ENCODE data around the gene C17orf75. TPM values are rescaled to one million over a fixed set of nuclear protein-coding genes. Genes with fewer than 3 reads are reported as not detected.
"Not testable (repeated sequence)": the region's sequence is repeated elsewhere in the genome, so short reads cannot be mapped to it uniquely, and the experiment has no call there.

Gene C17orf75, protein sequence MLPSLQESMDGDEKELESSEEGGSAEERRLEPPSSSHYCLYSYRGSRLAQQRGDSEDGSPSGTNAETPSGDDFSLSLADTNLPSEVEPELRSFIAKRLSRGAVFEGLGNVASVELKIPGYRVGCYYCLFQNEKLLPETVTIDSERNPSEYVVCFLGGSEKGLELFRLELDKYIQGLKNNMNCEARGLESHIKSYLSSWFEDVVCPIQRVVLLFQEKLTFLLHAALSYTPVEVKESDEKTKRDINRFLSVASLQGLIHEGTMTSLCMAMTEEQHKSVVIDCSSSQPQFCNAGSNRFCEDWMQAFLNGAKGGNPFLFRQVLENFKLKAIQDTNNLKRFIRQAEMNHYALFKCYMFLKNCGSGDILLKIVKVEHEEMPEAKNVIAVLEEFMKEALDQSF
- 10 to 100 TPM in 1 of 4 donors, 1 to 10 TPM in 3; 9.1 to 11.6 (median 9.5) TPM for total RNA-seq

DNA sequence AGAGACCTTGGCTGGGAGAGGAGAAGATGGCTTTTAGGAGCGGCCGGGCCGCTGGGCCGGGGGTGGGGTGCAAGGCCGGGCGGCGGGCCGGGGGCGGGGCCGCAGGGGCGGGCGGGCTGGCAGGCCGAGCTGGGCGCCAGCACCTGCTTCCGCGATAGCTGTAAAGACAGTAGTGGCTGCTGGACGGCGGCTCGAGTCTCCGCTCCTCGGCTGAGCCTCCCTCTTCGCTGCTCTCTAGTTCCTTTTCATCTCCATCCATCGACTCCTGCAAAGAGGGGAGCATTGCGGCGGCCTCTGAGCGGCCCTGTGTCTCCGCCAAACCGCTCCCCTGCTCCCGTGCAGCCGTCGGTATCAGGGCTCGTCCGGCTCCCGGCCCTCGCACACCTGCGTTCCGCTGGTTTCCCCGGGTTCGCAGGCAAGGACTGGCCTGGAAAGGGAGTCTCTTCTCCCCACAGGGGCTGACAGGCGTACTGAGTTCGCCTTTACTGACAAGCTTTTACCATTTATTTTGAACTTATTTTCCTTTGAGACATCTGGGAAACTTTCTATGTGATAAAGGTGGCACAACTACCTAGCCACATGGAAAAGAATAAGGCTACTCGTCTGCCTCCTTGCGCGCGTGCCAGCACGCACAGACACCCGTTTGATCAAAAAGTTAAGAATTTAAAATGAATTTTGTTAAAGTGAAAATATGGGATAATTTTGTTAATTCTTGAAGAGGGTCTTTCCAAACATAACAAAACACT lies at the start of gene C17orf75:
TSS of gene C17orf75 (minus strand) at position 317 of the 746 bp plus-strand sequence. CDS start at position 283, 34 bp downstream.
- intact Hi-C loops (cut with DNase I): no loop called here
- peaks cover 14 to 29% (median 22%) of the 10 kb centered on the region in 4 donors for H3K36me3 ChIP-seq
- peak; percentile 95 for DNase-seq (ENCODE audit: extremely low spot score)
- no peaks in the 10 kb centered on the region for H3K27me3 ChIP-seq
- H3K9me3 ChIP-seq: no peaks in the 10 kb centered on the region
- H3K4me3 ChIP-seq: peak within 1 kb of the TSS; percentile 72 to 76 (median 72)
- H3K27ac ChIP-seq (replicated peaks in 1 of 4): peak within 1 kb of the TSS; percentile 75 to 85 (median 82)
- WGBS: 12% methylated on average over 8 of the region's 47 CpGs
- TF ChIP-seq EP300 (IDR thresholded peaks at IDR 0.05) (no peak), POLR2AphosphoS5 (IDR thresholded peaks at IDR 0.05) (peak; percentile 60 to 78)
- peaks cover 7 to 21% (median 19%) of the 10 kb centered on the region in 4 donors for H3K4me1 ChIP-seq

DNA sequence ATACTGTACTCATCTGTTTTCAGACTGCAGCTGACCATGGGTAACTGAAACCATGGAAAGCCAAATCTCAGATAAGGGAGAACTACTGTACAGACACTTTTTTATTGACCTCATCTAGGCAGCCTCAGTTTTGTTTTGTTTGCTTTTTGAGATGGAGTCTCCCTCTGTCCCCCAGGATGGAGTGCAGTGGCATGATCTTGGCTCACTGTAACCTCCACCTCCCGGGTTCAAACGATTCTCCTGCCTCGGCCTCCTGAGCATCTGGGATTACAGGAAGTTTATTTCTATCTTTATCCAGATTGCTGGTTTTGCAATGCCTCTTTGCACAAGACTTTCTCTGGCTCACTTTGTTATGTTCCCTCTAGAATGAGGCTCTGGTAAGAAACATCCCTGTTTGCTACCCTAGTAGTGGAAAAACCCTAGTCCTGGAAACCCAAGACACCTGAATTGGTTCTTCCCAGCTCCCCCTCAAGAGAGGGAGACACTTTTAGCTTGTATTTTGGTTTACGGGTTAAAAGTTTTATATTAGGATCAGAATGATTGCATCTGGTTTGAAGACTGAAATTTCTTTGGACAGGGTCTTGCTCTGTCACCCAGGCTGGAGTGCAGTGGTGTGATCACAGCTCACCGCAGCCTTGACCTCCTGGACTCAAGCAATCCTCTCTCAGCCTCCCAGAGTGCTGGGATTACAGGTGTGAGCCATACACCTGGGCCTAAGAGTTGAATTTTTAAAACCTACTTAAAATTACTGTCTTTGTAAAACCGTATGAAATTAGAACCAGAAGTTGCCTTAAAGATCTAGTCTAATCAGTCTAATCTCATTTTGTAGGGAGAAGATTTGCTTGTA lies 46.9 kb upstream of the C17orf75 start:
- Histone ChIP-seq H3K4me1 (no peaks in the 10 kb centered on the region), H3K27ac (replicated peaks in 1 of 4) (no peak overlapping the region), H3K4me3 (no peak overlapping the region), H3K27me3 (no peaks in the 10 kb centered on the region), H3K9me3 (no peaks in the 10 kb centered on the region), H3K36me3 (peaks cover 0 to 25% (median 13%) of the 10 kb centered on the region in 4 donors)
- intact Hi-C loops (cut with DNase I): no loop called here
- TF ChIP-seq POLR2A (IDR thresholded peaks at IDR 0.05; ENCODE audit: low read depth): no peak
- 88% methylated on average over 6 of the region's 6 CpGs for WGBS
- no peak for DNase-seq (ENCODE audit: extremely low spot score)

DNA sequence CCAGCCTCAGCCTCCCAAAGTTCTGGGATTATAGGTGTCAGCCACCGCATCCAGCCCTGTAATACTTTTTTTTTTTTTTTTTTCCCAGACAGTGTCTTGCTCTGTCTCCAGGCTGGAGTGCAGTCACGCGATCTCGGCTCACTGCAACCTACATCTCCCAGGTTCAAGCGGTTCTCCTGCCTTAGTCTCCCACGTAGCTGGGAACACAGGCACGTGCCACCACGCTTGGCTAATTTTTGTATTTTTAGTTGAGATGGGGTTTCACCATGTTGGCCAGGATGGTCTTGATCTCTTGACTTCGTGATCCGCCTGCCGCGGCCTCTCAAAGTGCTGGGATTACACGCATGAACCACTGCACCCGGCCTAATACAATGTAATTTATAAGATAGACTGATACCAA lies 46.2 kb upstream of the C17orf75 start:
- H3K36me3 ChIP-seq: peaks cover 0 to 32% (median 16%) of the 10 kb centered on the region in 4 donors
- H3K27me3 ChIP-seq; H3K4me3 ChIP-seq; H3K4me1 ChIP-seq; H3K27ac ChIP-seq (replicated peaks in 1 of 4); DNase-seq (ENCODE audit: extremely low spot score); intact Hi-C loops (cut with DNase I); H3K9me3 ChIP-seq: not testable (repeated sequence)
- WGBS: 96% methylated on average over 14 of the region's 14 CpGs

- intact Hi-C loops (cut with DNase I): no loop called here
- peaks cover 0 to 44% (median 27%) of the 10 kb centered on the region in 4 donors for H3K36me3 ChIP-seq
- DNase-seq (ENCODE audit: extremely low spot score): no peak
Measured at GRCh38 chr17:32386844-32387243, 44.9 kb upstream of the C17orf75 start.

GRCh38 chr17:32385971-32386370 lies 44.0 kb upstream of the C17orf75 start:
- no peak for DNase-seq (ENCODE audit: extremely low spot score)
- H3K27ac ChIP-seq (replicated peaks in 1 of 4): no peak overlapping the region
- peaks cover under 1 to 53% (median 31%) of the 10 kb centered on the region in 4 donors for H3K36me3 ChIP-seq
- H3K27me3 ChIP-seq: no peaks in the 10 kb centered on the region
- intact Hi-C loops (cut with DNase I): no loop called here
- no peak overlapping the region for H3K4me3 ChIP-seq
- no peaks in the 10 kb centered on the region for H3K9me3 ChIP-seq
- H3K4me1 ChIP-seq: no peaks in the 10 kb centered on the region
- TF ChIP-seq POLR2AphosphoS5 (IDR thresholded peaks at IDR 0.05): no peak
- no peak for TF ChIP-seq EP300 (IDR thresholded peaks at IDR 0.05)
- TF ChIP-seq, protein P1, sequence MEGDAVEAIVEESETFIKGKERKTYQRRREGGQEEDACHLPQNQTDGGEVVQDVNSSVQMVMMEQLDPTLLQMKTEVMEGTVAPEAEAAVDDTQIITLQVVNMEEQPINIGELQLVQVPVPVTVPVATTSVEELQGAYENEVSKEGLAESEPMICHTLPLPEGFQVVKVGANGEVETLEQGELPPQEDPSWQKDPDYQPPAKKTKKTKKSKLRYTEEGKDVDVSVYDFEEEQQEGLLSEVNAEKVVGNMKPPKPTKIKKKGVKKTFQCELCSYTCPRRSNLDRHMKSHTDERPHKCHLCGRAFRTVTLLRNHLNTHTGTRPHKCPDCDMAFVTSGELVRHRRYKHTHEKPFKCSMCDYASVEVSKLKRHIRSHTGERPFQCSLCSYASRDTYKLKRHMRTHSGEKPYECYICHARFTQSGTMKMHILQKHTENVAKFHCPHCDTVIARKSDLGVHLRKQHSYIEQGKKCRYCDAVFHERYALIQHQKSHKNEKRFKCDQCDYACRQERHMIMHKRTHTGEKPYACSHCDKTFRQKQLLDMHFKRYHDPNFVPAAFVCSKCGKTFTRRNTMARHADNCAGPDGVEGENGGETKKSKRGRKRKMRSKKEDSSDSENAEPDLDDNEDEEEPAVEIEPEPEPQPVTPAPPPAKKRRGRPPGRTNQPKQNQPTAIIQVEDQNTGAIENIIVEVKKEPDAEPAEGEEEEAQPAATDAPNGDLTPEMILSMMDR (IDR thresholded peaks at IDR 0.05): no peak
- TF ChIP-seq POLR2A (IDR thresholded peaks at IDR 0.05; ENCODE audit: low read depth): no peak
- WGBS: 92% methylated on average over 5 of the region's 5 CpGs

More at GRCh38 chr17:32386844-32387243, 44.9 kb upstream of the C17orf75 start:
- Histone ChIP-seq H3K27ac (replicated peaks in 1 of 4) (no peak overlapping the region), H3K9me3 (no peaks in the 10 kb centered on the region), H3K27me3 (no peaks in the 10 kb centered on the region), H3K4me1 (no peaks in the 10 kb centered on the region), H3K4me3 (no peak overlapping the region)
- TF ChIP-seq POLR2A (IDR thresholded peaks at IDR 0.05; ENCODE audit: low read depth) (no peak), POLR2AphosphoS5 (IDR thresholded peaks at IDR 0.05) (no peak), EP300 (IDR thresholded peaks at IDR 0.05) (no peak)
- TF ChIP-seq, protein P1 (IDR thresholded peaks at IDR 0.05): no peak
